Mesothelial cell of epicardium (in vitro differentiated cells): ENCODE data around the gene HIGD1A. TPM values are rescaled to one million over a fixed set of nuclear protein-coding genes. Genes with fewer than 3 reads are reported as not detected.

Experiments used
- DNase-seq, 2 experiments: peaks; one replicate each; pipeline ENCODE4 v3.0.0; 2021; ENCODE audit warnings: low spot score in 2 of 2; ENCODE audit not compliant: unreplicated experiment in 2 of 2
- H3K27ac Mint-ChIP-seq: 2 replicates; pipeline ENCODE4 v1.8.0; 2021; ENCODE audit warnings: mixed read lengths
- H3K27me3 Mint-ChIP-seq: 2 replicates; pipeline ENCODE4 v1.8.0; 2021; ENCODE audit warnings: low read depth, mixed read lengths
- H3K36me3 Mint-ChIP-seq: 2 replicates; pipeline ENCODE4 v1.8.0; 2021; ENCODE audit warnings: mixed read lengths
- H3K4me1 Mint-ChIP-seq: 2 replicates; pipeline ENCODE4 v1.8.0; 2021; ENCODE audit warnings: mixed read lengths
- H3K4me3 Mint-ChIP-seq: 2 replicates; pipeline ENCODE4 v1.8.0; 2021; ENCODE audit warnings: mild to moderate bottlenecking, moderate library complexity, mixed read lengths
- H3K9me3 Mint-ChIP-seq: 2 replicates; pipeline ENCODE4 v1.8.0; 2021; ENCODE audit warnings: mixed read lengths
- CTCF ChIP-seq: fragments of 200-600 bp; sonication (generic); IDR thresholded peaks from one replicate; pipeline ENCODE4 v1.5.0; 2021; ENCODE audit warnings: antibody characterized with exemption; ENCODE audit not compliant: unreplicated experiment
- total RNA-seq: library from RNA; stranded (reverse); gene quantifications from 3 replicates; pipeline ENCODE4 v1.2.1, GENCODE V29; 2021

Gene HIGD1A
- total RNA-seq, 1 donor from 2014 or later, result 63.9 TPM

- Mint-ChIP-seq H3K27ac (no peak overlapping the region), H3K4me3 (no peak overlapping the region), H3K27me3 (no peaks in the 10 kb centered on the region), H3K36me3 (no peaks in the 10 kb centered on the region), H3K4me1 (peaks cover 41% of the 10 kb centered on the region), H3K9me3 (no peaks in the 10 kb centered on the region)
- TF ChIP-seq CTCF, result no peak
- no peak for DNase-seq
Observed at GRCh38 chr3:42827654-42828053, 23.4 kb upstream of the HIGD1A start.

- Mint-ChIP-seq H3K27ac (no peak overlapping the region), H3K4me3 (no peak overlapping the region)
- TF ChIP-seq CTCF, result no peak
Observed at GRCh38 chr3:42827023-42827422, 22.7 kb upstream of the HIGD1A start.

GRCh38 chr3:42826141-42826540, 21.9 kb upstream of the HIGD1A start:
- Mint-ChIP-seq H3K9me3 (no peaks in the 10 kb centered on the region), H3K36me3 (no peaks in the 10 kb centered on the region), H3K4me3 (no peak overlapping the region), H3K27me3 (no peaks in the 10 kb centered on the region), H3K27ac (no peak overlapping the region), H3K4me1 (peaks cover 39% of the 10 kb centered on the region)
- TF ChIP-seq CTCF, result no peak
- DNase-seq, result no peak

More at GRCh38 chr3:42827023-42827422, 22.7 kb upstream of the HIGD1A start:
- Mint-ChIP-seq H3K36me3 (no peaks in the 10 kb centered on the region), H3K27me3 (no peaks in the 10 kb centered on the region), H3K4me1 (peaks cover 41% of the 10 kb centered on the region), H3K9me3 (no peaks in the 10 kb centered on the region)
- DNase-seq, result no peak

GRCh38 chr3:42823351-42823750, 19.1 kb upstream of the HIGD1A start:
- Mint-ChIP-seq H3K4me3 (no peak overlapping the region), H3K9me3 (no peaks in the 10 kb centered on the region), H3K27me3 (no peaks in the 10 kb centered on the region), H3K27ac (peak overlapping the region; percentile 41), H3K4me1 (peaks cover 35% of the 10 kb centered on the region), H3K36me3 (no peaks in the 10 kb centered on the region)
- no peak for DNase-seq
- no peak for TF ChIP-seq CTCF

GRCh38 chr3:42822828-42823227, 18.5 kb upstream of the HIGD1A start:
- Mint-ChIP-seq H3K27ac (peak overlapping the region; percentile 41), H3K4me3 (no peak overlapping the region), H3K9me3 (no peaks in the 10 kb centered on the region)

More at GRCh38 chr3:42822828-42823227, 18.5 kb upstream of the HIGD1A start:
- Mint-ChIP-seq H3K36me3 (no peaks in the 10 kb centered on the region), H3K4me1 (peaks cover 34% of the 10 kb centered on the region), H3K27me3 (no peaks in the 10 kb centered on the region)
- DNase-seq, result no peak
- no peak for TF ChIP-seq CTCF
